NCI-H1694 treated with DMSO at 0.1 percent for 48 hours (cell line): ENCODE data around the gene BRD7.

ENCODE experiments used
- DNase-seq: peaks from one replicate; lab custom pipeline; 2025; lab: John Stamatoyannopoulos, UW

BRD7 gene

DNA sequence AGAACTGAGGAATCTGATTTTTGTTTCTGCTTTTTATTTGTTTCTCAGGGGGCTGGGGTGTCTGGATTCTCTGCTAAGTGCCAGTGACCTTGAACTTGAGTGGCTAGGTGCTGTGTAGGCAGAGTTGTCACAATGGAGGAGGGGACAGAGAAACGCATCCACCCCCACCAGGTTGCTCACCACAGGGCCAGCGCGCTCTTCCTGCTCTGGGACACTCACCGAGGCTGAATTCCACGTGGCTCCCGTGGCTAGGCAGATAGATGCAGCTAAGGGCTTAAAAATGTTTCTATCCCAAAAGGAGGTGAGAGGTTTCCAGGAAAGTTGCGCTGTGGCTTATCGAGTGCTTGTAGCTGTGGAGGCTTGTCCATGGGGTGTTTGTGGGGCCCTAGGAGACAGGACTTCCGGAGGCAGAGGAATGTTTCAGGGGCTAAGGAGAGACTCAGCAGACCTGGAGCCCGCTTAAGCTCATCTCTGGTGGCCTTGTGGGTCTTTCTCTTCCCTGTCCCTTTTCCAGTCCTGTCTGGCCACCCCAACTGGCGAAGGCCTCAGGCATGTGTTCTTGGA lies 65.7 kb downstream of the BRD7 start:
- no peak for DNase-seq

DNA sequence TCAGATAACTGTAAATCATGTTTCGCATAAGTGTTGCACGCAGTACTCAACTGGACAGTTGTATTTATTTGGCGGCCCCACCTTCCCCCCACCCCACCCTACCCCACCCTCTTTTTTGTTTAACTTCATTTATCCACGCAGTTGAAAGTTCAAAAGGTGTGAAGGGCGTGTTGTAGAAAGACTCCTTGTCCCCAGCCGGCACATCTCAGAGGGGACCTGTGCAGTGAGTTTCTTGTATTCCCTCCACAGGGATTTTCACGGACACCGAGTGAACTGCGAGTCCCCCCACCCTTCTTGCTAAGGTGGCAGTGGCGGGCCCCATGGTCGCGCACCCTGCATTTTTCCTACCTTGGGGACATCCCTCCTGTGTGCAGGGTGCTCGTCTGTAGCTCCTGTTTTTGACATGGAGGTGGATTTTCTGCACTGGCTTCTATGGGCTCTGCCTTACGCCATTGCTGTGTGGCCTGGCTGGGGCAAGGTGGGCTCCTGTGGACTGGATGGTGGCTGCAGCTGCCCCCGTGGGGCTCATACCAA lies 66.2 kb downstream of the BRD7 start:
- no peak for DNase-seq

DNA sequence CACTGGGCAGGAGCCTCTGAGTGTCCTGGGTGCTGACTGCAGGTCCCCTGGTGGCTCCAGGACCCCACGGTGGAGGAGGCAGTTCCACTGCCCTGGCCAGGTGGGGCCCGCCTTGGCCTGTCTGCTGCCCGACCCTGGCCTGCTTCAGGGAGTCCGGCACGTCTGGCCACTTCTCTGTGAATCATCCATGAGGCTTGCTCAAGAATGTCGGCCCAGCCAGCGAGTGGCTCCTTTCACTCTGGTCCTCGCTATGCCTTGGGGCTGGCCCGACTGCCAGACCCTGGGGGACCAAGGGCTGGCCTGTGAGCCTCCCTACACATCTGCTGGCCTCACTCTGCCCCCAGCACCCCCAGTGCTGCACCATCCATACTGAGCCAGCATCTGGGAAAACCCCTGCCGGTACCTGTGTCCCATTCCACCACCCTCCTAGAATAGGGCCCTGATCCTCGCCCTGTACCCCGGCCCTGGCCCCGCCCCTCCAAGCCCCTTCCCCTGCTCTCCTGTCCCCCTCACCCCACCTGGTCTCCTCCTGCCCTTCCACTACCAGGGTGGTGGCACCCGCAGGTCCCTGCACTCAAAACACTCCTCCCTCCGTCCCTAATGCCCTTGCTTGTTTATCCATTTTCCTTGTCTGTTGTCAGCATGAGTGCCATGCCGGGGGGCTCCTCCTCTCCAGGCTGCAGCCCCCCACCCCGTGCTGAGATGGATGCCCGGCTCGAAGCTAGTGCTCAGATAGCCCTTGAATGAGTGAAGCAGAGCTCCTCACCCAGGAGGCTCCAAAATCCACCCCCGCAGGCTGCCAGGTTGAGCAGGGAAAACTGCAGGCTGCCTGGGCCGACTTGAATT lies 66.9 kb downstream of the BRD7 start:
- DNase-seq: no peak

DNA sequence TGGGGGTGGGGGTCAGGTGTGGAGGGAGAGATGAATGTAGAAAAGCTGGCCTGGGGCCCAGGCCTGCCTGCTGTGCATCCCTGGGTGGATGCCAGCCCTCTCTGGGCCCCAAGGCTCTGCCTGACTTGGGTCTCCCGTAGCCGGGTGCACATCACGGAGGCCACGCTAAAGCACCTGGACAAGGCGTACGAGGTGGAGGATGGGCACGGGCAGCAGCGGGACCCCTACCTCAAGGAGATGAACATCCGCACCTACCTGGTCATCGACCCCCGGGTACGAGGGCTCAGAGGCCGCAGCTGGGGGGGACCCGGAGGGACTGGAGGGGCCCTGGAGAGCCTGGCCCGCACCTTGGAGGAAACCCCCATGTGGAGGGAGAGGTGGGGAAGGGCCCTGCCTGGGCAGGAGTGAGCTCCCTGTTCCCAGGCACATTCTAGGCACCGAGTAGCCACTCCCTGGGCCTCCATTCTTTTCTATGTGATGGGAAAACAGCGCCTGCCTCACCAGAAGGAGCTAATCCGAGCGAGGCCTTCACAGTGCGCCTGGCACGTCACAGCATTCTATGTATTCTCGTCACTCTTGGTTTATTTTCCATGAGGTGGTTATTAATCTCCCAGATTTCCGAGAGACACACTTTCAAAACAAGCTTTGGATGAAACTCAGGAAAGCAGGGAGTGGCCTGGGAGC lies 67.7 kb downstream of the BRD7 start:
- no peak for DNase-seq

DNA sequence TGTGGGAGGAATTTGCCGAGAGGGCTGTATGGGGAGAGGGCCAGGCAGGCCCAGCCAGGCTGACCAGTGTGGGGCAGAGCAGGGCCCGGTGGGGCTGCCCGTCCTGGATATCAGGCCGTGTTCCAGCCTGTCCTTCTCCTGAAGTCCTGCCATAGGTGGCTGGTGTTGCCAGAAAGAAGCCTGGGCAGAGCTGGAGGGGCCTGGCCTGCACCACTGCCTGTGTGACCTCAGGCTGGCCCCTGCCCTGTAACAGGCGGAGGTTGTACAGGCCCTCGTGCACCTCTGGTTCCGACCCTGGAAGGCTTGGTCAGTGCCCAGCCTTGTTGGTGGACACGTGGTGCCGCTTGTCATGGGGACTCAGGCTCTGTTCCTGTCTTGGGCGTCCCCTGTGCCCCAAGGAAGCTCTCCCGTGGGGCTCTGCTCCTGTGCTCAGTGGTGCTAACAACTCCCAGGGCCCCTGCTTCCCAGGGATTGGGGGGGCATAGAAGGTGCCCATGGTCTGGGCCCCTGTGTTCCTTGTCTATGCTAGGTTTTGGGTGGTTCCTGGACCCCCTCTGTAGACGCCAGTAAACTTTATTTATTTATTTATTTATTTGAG lies 69.2 kb downstream of the BRD7 start:
- DNase-seq: no peak

DNA sequence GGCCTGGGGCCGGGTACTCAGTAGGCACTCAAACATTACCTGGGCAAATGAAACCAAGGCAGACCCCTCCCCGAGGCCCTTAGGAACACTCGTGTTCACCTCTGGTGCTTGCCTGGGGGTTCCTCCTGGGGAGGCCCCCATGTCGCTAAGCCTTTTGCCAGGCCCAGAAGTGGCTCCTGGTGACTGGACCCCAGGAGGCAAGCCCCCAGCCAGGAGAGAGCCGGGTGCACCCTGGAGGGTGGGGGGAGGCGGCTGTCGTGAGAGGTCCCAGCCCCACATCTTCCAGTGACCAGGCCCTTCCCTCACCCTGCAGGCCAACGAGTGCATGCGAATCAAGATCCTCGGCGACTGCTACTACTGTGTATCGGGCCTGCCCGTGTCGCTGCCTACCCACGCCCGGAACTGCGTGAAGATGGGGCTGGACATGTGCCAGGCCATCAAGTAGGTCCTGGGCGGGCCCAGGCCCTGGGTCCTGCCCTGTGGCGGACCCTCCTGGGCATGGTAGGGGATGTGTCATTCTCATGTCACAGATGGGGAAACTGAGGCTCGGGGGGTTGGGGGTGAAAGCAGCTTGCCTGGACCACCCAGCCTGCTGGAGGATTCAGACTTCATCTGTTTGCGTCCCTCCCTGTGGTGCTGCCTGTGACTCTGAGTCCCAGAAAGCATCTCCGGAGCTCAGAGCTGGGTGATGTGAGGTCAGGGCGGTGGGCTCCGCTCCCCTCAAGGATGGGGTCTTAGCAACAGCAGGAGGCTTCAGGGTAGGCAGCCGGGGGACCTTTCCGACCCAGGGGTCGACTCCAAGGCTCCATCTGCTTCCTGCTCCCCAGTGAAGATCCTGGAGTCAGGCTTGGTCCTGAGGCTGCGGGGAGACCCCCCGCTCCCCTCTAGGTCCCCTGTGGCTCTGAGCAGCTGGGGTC lies 69.9 kb downstream of the BRD7 start:
- DNase-seq: no peak

DNA sequence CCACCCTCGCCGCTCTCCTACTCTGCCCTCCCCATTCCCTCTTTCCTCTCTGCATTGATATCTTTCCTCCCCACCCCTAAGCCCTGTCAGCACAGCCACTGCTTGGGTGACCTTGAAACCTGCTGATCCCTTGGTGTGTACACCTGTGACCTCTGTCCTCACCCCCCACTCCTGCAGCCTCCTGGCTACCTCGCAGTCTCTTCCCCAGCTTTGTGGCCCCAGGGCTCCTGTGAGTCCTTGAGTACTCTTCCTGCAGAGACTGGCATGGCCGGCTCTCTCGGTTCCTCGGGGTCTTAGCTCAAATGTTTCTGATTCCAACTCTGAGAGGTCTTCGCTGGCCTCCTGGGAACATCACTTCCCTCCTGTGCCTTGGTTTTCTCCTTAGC lies 70.7 kb downstream of the BRD7 start:
- DNase-seq: no peak

DNA sequence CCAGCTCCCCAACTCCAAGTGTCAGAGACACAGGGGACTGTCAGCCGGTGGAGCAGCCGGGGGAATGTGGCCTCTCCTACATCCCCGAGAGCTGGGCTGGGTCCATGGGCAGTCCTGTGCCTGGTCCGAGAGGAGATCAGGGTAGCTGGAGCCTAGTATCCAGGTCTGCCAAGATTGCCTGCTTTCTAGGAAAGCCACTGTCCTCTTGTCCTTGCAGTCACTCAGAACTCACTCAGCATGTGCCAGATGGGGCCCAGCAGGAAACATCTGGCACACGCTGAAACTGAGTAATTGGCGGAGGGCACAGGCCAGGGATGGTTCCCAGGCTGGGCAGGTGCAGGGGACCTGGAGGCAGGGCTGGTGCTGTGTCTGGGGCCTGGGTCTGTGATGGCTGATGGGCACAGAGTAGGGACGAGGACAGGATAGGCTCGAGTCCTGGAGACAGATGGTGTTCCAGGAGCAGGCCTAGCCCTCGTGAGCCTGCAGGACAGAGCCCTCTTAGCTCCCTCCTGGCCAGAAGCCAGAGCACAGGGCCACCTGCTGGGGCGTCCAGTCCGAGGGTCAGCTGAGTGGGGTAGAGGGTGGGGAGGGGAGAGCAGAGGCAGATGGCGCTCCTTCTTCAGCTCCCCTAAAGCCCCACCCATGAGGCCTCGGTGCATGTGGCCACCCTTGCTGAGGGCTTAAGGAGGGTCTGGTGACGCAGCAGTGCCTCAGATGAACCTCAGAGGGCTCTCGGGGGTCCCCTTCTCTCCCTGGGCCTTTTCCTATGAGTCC lies 71.3 kb downstream of the BRD7 start:
- peak; percentile 39 for DNase-seq

DNA sequence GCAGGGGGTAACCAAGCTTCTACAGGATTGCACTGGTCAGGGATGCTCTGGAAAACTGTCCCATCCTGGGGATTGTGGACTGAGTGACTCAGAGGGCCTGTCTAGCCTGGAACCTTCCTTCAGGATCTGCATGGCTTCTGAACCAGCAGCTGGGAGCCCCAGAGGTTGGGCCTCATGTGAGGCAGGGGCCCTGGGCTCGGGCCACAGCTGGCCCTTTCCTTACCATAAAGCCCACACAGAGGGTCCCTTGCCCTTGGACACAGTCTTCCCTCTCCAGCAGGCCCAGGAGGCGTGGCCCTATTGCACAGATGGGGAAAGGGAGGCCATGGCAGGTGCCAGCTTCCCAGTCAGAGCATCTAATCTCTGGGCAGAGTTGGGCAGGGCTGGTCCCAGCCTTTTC lies 72.0 kb downstream of the BRD7 start:
- no peak for DNase-seq

DNA sequence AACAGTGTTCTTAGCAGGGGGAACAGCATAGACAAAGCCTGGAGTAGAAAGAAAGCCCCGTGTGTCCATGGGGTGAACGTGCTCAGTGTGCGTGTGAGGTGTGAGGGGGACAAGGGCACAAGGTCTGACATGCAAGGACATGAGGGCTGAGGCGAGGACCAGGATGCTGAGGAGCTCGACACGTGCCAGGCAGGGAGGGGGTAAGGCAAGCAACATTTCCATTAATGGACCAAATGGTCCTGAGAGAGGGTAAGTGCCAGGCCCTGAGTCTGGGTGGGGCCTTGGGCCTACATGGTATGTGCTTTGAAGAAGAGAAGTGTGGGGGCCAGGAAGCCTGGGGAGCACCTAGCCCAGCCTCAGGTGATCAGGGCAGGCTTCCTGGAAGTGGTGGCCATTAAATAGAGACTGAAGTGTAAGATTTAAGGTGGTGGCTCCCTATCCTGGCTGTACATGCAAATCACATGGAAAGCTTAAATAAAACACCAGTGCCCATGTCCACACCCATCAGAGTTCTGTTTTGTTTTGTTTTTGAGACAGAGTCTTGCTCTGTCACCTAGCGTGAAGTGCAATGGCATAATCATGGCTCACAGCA lies 73.2 kb downstream of the BRD7 start:
- DNase-seq: no peak

DNA sequence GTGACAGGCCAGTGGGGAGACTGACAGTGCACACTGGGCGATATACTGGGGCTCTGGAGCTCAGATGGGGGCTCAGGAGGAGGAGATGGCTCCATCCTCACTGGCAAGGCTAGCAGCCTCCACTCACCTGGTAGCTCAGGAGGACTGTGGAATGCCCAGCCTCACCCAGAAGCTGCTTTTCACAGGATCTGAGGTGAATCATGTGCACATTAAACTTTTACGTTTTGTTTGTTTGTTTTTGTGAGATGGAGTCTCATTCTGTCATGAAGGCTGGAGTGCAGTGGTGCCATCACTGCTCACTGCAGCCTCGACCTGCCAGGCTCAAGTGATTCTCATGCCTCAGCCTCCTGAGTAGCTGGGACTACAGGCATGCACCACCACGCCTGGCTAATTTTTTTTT lies 73.8 kb downstream of the BRD7 start:
- no peak for DNase-seq

DNA sequence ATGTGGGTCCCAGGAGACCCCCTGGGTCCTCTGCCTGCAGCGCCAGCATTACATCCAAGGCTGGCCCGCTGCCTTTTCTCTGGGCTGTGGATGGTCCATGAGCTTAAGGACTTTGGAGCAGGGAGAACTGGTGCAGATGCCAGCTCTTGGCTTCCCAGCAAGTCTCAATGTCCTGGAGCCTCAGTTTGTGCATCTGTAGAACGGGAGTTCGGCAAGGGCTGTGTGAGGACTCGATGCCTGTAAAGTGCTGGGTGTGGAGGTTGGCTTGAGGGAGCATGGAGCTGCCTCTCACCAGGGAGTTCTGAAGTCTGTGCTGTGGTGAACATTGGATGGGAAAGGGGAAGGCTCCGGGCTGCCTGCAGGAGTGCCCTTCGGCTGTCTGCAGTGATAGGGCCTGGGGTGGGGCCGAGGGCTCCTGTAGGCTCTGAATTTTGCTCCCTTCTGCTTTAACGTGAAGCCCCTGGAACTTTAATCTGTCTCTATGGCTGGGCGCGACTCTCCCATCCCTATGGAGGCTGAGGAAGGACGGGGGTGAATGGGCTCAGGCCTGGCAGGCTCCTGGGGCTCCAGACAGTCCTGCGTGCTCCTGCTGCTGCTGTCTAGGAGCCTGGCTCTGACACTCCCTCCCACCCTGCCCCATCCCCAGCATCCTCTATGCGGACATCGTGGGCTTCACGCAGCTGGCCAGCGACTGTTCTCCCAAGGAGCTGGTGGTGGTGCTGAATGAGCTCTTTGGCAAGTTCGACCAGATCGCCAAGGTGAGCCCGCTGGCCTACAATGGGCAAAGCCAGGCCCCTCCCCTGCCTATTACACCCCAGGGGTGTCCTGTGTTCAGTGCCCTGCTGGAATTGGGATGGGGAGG lies 74.6 kb downstream of the BRD7 start:
- DNase-seq: no peak

DNA sequence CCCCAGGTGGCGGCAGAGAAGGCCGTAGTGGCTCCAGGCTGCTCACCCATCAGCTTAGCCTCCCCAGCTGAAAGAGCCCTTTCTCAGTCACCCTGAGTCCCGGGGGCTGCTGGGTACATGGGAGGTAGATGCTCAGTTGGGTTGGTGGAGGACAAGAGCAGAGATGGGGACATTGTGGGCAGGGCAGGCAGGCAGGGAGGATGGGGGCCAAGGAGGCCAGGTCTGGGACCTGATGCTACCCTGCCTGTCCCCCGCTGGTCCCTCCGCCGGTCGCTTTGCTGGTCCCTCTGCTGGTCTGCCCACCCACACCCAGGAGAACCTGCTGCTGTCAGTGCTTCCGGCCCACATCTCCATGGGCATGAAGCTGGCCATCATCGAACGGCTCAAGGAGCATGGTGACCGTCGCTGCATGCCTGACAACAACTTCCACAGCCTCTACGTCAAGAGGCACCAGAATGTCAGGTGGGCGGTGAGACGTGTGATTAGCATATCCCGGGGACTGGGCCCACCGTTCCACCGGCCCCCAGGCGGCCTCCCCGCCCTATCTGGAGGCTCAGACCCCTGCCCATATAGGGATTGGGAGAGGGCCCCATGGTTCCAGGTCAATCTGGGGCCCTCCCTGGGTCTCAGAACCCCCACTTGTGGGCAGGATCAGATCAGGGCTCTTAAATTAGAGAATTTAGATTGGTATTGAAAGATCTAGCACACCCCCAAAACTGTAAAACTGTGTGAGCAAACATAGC lies 75.6 kb downstream of the BRD7 start:
- DNase-seq: no peak

DNA sequence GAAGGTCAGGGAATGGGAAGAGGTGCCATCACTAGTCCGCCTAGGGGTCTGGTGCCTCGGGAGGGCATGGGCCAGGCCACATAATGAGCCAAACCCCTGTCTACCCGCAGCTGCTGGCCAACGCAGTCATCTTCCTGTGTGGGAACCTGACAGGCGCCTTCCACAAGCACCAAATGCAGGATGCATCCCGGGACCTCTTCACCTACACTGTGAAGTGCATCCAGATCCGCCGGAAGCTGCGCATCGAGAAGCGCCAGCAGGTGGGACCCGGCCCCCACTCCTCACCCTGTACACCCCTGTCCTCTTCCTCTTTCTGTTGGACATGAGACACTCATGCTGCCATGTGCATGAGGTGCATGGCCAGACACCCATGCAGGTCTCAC lies 76.2 kb downstream of the BRD7 start:
- no peak for DNase-seq

DNA sequence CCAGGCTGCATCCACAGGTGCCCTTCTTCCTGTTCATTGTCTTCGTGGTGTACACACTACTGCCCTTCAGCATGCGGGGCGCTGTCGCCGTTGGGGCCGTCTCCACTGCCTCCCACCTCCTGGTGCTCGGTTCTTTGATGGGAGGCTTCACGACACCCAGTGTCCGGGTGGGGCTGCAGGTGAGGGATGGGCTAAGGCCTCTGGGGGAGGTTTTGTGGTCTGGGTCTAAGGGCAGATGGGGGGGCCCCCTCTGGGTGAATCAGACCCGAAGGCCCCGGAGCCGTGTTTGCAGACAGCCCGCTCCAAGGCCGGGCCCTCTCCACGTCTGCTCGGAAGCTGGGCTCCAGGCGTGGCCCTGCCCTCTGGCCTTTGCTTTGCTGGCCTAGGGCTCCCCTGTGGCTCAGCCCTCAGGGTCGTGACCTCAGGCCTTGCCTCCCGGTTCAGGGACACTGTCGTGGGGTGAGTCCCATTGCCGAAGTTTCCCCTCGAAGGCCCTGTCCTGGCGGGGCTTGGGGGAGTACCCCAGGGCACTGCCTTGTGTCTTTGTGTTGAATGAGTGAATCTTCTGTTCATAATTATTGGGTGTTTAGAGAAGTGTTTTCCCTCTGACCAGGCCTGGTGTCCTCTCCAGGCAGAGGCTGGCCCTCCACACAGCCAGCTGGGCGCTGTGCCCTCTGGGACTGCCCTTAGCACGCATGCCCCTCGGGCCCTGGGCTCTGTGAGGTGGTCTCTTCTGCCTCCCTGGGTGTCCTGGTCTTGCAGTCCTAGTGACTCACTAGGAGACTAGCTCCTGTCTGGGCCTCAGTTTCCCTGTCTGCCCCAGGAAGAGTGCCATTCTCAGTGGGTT lies 76.8 kb downstream of the BRD7 start:
- no peak for DNase-seq

DNA sequence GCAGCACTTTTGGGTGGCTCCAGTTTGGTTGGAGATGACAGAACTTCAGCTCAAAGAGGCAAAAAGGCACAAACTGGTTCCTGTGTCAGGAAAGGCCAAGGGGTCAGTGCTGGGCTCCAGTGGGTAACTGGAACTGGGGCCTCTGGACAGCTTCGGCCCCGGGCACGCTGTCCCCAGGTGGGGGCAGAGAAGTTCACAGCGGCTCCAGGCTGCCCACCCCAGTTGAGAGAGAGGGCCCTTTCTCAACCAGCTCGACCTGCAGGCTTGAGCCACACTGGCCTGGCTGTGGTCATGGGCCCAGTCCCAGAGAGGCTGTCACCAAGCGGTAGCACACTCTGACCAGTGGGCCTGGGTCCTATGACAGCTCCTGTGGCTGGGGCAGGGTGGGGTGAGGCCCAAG lies 77.9 kb downstream of the BRD7 start:
- DNase-seq: no peak

DNA sequence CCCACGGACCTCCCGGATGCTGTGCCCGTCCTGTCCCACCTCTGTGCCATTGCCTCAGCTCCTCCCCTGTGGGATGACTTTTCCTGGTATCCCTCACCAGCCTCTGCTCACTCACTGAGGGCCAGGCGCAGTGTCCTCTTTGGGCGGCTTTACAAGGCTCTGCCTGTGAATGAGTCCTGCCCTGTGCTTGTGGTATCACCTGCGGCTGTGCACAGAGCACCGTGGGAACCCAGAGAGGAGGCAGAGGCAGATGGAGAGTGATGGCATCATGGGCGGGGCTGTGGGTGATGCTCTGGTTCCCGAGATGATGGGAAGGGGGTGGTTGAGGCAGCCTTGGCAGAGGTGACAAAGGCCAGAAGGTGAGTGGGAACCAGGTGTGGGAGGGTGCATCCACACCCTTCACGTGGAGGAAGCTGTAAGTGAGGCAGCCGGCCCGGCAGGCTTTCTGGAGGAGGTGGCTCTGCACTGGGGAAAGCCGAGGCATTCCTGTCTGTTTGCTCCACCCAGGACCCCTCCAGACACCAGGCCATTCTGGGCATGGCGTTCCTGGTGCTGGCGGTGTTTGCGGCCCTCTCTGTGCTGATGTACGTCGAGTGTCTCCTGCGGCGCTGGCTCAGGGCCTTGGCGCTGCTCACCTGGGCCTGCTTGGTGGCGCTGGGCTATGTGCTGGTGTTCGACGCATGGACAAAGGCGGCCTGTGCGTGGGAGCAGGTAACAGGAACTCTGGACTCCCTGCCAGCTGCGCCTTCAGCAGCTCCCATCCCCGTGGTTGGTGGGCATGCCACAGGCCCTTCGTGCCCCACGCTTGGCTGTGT lies 78.6 kb downstream of the BRD7 start:
- no peak for DNase-seq
